Measurements from ENCODE around the gene PYROXD2. TPM values are rescaled to one million over a fixed set of nuclear protein-coding genes. Genes with fewer than 3 reads are reported as not detected.

PYROXD2 gene
- total and polyA plus RNA-seq, 2 experiments from 2014 or later: 1.3 to 2.6 TPM

GRCh38 chr10:98418665-98419468 lies 3.9 kb upstream of the PYROXD2 start:
- Histone ChIP-seq H3K4me3 (no peak overlapping the region), H3K79me2 (replicated peaks; ENCODE audit: insufficient read depth) (no peaks in the 10 kb centered on the region), H2AFZ (no peak overlapping the region), H3K36me3 (ENCODE audit: insufficient read depth) (no peaks in the 10 kb centered on the region), H3K27me3 (ENCODE audit: insufficient read depth) (no peaks in the 10 kb centered on the region), H4K20me1 (replicated peaks; ENCODE audit: insufficient read depth) (no peaks in the 10 kb centered on the region), H3K27ac (ENCODE audit: low read depth) (no peak overlapping the region), H3K4me1 (ENCODE audit: insufficient read depth) (peaks cover 14% of the 10 kb centered on the region), H3K9me2 (ENCODE audit: insufficient read depth) (no peaks in the 10 kb centered on the region), H3K4me2 (no peak overlapping the region), H3F3A (replicated peaks; ENCODE audit: low read depth) (no peaks in the 10 kb centered on the region)
- Mint-ChIP-seq H3K9me3 (no peaks in the 10 kb centered on the region), H3K4me3 (no peak overlapping the region), H3K27ac (peak overlapping the region; percentile 3; the same call in 1 of the 2 replicates), H3K4me1 (peaks cover 12% of the 10 kb centered on the region; the same call in 2 of the 3 replicates), H3K27me3 (ENCODE audit: insufficient read depth, low read depth, poor library complexity) (peaks cover 8% of the 10 kb centered on the region), H3K36me3 (ENCODE audit: low read depth) (peaks cover 8% of the 10 kb centered on the region; the same call in 2 of the 3 replicates)
- TF ChIP-seq, protein P1, sequence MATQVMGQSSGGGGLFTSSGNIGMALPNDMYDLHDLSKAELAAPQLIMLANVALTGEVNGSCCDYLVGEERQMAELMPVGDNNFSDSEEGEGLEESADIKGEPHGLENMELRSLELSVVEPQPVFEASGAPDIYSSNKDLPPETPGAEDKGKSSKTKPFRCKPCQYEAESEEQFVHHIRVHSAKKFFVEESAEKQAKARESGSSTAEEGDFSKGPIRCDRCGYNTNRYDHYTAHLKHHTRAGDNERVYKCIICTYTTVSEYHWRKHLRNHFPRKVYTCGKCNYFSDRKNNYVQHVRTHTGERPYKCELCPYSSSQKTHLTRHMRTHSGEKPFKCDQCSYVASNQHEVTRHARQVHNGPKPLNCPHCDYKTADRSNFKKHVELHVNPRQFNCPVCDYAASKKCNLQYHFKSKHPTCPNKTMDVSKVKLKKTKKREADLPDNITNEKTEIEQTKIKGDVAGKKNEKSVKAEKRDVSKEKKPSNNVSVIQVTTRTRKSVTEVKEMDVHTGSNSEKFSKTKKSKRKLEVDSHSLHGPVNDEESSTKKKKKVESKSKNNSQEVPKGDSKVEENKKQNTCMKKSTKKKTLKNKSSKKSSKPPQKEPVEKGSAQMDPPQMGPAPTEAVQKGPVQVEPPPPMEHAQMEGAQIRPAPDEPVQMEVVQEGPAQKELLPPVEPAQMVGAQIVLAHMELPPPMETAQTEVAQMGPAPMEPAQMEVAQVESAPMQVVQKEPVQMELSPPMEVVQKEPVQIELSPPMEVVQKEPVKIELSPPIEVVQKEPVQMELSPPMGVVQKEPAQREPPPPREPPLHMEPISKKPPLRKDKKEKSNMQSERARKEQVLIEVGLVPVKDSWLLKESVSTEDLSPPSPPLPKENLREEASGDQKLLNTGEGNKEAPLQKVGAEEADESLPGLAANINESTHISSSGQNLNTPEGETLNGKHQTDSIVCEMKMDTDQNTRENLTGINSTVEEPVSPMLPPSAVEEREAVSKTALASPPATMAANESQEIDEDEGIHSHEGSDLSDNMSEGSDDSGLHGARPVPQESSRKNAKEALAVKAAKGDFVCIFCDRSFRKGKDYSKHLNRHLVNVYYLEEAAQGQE (IDR thresholded peaks at IDR 0.05; ENCODE audit: unreplicated experiment): no peak
- TF ChIP-seq, protein P2, sequence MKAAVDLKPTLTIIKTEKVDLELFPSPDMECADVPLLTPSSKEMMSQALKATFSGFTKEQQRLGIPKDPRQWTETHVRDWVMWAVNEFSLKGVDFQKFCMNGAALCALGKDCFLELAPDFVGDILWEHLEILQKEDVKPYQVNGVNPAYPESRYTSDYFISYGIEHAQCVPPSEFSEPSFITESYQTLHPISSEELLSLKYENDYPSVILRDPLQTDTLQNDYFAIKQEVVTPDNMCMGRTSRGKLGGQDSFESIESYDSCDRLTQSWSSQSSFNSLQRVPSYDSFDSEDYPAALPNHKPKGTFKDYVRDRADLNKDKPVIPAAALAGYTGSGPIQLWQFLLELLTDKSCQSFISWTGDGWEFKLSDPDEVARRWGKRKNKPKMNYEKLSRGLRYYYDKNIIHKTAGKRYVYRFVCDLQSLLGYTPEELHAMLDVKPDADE (IDR thresholded peaks at IDR 0.05): no peak
- TF ChIP-seq NANOG (IDR thresholded peaks at IDR 0.05; ENCODE audit: borderline replicate concordance): no peak
- TF ChIP-seq STAT1 (IDR thresholded peaks at IDR 0.05; ENCODE audit: unreplicated experiment): no peak
- no peak for TF ChIP-seq JUNB (IDR thresholded peaks at IDR 0.05; ENCODE audit: unreplicated experiment)
- TF ChIP-seq CTCF (conservative IDR thresholded peaks at IDR 0.05; ENCODE audit: low read depth in 2 of 2): no peak
- no peak for TF ChIP-seq EZH2 (IDR thresholded peaks at IDR 0.05; ENCODE audit: low read depth, unreplicated experiment)
- TF ChIP-seq, protein P3, sequence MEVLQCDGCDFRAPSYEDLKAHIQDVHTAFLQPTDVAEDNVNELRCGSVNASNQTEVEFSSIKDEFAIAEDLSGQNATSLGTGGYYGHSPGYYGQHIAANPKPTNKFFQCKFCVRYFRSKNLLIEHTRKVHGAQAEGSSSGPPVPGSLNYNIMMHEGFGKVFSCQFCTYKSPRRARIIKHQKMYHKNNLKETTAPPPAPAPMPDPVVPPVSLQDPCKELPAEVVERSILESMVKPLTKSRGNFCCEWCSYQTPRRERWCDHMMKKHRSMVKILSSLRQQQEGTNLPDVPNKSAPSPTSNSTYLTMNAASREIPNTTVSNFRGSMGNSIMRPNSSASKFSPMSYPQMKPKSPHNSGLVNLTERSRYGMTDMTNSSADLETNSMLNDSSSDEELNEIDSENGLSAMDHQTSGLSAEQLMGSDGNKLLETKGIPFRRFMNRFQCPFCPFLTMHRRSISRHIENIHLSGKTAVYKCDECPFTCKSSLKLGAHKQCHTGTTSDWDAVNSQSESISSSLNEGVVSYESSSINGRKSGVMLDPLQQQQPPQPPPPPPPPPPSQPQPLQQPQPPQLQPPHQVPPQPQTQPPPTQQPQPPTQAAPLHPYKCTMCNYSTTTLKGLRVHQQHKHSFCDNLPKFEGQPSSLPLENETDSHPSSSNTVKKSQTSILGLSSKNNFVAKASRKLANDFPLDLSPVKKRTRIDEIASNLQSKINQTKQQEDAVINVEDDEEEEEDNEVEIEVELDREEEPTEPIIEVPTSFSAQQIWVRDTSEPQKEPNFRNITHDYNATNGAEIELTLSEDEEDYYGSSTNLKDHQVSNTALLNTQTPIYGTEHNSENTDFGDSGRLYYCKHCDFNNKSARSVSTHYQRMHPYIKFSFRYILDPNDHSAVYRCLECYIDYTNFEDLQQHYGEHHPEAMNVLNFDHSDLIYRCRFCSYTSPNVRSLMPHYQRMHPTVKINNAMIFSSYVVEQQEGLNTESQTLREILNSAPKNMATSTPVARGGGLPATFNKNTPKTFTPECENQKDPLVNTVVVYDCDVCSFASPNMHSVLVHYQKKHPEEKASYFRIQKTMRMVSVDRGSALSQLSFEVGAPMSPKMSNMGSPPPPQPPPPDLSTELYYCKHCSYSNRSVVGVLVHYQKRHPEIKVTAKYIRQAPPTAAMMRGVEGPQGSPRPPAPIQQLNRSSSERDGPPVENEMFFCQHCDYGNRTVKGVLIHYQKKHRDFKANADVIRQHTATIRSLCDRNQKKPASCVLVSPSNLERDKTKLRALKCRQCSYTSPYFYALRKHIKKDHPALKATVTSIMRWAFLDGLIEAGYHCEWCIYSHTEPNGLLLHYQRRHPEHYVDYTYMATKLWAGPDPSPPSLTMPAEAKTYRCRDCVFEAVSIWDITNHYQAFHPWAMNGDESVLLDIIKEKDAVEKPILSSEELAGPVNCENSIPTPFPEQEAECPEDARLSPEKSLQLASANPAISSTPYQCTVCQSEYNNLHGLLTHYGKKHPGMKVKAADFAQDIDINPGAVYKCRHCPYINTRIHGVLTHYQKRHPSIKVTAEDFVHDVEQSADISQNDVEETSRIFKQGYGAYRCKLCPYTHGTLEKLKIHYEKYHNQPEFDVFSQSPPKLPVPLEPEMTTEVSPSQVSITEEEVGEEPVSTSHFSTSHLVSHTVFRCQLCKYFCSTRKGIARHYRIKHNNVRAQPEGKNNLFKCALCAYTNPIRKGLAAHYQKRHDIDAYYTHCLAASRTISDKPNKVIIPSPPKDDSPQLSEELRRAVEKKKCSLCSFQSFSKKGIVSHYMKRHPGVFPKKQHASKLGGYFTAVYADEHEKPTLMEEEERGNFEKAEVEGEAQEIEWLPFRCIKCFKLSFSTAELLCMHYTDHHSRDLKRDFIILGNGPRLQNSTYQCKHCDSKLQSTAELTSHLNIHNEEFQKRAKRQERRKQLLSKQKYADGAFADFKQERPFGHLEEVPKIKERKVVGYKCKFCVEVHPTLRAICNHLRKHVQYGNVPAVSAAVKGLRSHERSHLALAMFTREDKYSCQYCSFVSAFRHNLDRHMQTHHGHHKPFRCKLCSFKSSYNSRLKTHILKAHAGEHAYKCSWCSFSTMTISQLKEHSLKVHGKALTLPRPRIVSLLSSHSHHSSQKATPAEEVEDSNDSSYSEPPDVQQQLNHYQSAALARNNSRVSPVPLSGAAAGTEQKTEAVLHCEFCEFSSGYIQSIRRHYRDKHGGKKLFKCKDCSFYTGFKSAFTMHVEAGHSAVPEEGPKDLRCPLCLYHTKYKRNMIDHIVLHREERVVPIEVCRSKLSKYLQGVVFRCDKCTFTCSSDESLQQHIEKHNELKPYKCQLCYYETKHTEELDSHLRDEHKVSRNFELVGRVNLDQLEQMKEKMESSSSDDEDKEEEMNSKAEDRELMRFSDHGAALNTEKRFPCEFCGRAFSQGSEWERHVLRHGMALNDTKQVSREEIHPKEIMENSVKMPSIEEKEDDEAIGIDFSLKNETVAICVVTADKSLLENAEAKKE (CRISPR knock-in tag; IDR thresholded peaks at IDR 0.05): no peak
- no peak for TF ChIP-seq POLR2AphosphoS5 (IDR thresholded peaks at IDR 0.05; ENCODE audit: low read depth)
- DNase-seq (ENCODE audit: low spot score) (no peak), ATAC-seq (no peak)
